GM21381 (cell line): ENCODE measurements around the gene ERV3-1.
"Not testable (repeated sequence)": the region's sequence is repeated elsewhere in the genome, so short reads cannot be mapped to it uniquely, and the experiment has no call there.

Experiments used
- ATAC-seq: cut with Tn5 transposase; IDR thresholded peaks from one replicate; pipeline ENCODE4 v1.9.1; 2021; ENCODE audit warnings: mild to moderate bottlenecking, moderate library complexity; ENCODE audit not compliant: unreplicated experiment

Gene ERV3-1

GRCh38 chr7:65001291-65001814, 5.1 kb downstream of the ERV3-1 start:
- no peak for ATAC-seq

GRCh38 chr7:64999165-65000004, 7.1 kb downstream of the ERV3-1 start:
- ATAC-seq = no peak

- ATAC-seq = no peak
These were observed 7.7 kb downstream of the ERV3-1 start for GRCh38 chr7:64998865-64999164.

- no peak for ATAC-seq
These were observed 8.5 kb downstream of the ERV3-1 start for GRCh38 chr7:64997927-64998391.

GRCh38 chr7:64997164-64997908, 9.2 kb downstream of the ERV3-1 start:
- no peak for ATAC-seq

- no peak for ATAC-seq
These were observed 10.2 kb downstream of the ERV3-1 start for GRCh38 chr7:64996305-64996704.

GRCh38 chr7:64993901-64994300, 12.6 kb downstream of the ERV3-1 start:
- no peak for ATAC-seq

- ATAC-seq = no peak
These were observed 13.5 kb downstream of the ERV3-1 start for GRCh38 chr7:64992971-64993370.

GRCh38 chr7:64990936-64991335, 15.6 kb downstream of the ERV3-1 start, which contains the start of gene ZNF117:
TSS of gene ZNF117 (minus strand) at chr7:64991036.
- ATAC-seq = no peak

- ATAC-seq = no peak
These were observed 16.3 kb downstream of the ERV3-1 start for GRCh38 chr7:64990216-64990615.

GRCh38 chr7:64978497-64979203, 27.8 kb downstream of the ERV3-1 start:
- ATAC-seq = no peak

- no peak for ATAC-seq
These were observed 40.9 kb downstream of the ERV3-1 start for GRCh38 chr7:64965594-64965993.

GRCh38 chr7:64959072-64959747, 47.3 kb downstream of the ERV3-1 start:
- ATAC-seq = no peak

GRCh38 chr7:64951250-64951848, 55.1 kb downstream of the ERV3-1 start:
- no peak for ATAC-seq

GRCh38 chr7:64950673-64951072, 55.8 kb downstream of the ERV3-1 start:
- not testable (repeated sequence) for ATAC-seq

- not testable (repeated sequence) for ATAC-seq
These were observed 57.7 kb downstream of the ERV3-1 start for GRCh38 chr7:64948774-64949173.

- ATAC-seq = no peak
These were observed 59.1 kb downstream of the ERV3-1 start for GRCh38 chr7:64947252-64948000.

- ATAC-seq = no peak
These were observed 59.7 kb downstream of the ERV3-1 start for GRCh38 chr7:64946772-64947171.

GRCh38 chr7:64945503-64946175, 60.8 kb downstream of the ERV3-1 start:
- no peak for ATAC-seq
